ENCODE results near the gene RBM12. TPM values are rescaled to one million over a fixed set of nuclear protein-coding genes. Genes with fewer than 3 reads are reported as not detected.

RBM12 gene
- total RNA-seq, 1 donor from 2014 or later = 151 TPM

DNA sequence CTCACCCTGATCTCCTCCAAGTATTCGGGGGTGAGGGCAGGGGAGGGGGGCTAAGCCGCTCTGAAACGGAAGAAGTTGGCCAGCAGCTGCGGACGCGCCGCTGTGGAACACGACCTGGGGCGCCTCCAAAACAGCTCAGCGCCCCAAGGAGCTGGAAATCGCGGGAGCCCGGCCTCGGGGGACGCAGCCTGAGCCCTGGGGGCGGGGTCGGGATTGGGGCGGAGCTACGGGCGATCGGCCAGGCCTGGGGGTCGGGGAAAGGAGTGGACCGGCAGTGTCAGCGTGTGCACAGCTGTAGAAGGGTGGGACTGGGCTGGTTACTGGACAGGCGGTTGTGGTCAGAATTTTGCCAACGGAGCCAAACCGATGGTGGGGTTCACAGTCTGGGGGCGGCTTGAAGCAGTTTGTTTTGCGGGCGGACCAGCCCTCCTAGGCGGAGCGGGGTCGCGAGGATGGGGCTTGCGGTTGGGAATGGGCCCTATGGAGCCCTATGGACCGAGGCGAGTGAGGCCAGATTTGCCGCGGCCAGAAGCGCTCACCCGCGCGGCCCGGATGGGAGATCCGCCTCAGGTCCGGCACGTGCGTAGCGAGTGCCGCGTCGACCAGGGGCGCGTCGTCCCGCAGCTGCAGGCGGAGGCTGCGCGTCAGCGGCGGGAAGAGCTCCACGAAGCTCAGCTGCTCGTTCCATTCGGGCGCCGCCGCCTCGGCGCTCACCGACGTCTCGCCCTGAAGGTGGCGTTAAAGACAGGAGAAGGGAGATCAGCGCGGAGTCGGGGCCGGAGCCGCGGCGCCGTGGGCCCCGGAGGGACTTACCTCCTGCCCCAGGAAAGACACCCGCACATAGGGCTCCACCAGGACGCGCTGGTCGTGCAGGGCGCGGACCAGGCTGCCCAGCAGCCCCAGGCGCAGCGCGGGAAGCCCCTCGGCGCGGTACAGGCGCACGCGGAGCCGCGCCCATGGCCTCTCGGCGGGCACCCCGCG is 63.4 kb downstream of the RBM12 start:
- intact Hi-C loops (cut with micrococcal nuclease) = loop anchor here (1.0 to 10.0 kb wide), 6 partner anchors 18 to 284 kb away; partner anchors contain the start of genes CPNE1, ERGIC3, NFS1 and RBM12
- peaks cover 9% of the 10 kb centered on the region for H3K4me1 Mint-ChIP-seq
- peaks cover 61% of the 10 kb centered on the region for H3K27me3 Mint-ChIP-seq

DNA sequence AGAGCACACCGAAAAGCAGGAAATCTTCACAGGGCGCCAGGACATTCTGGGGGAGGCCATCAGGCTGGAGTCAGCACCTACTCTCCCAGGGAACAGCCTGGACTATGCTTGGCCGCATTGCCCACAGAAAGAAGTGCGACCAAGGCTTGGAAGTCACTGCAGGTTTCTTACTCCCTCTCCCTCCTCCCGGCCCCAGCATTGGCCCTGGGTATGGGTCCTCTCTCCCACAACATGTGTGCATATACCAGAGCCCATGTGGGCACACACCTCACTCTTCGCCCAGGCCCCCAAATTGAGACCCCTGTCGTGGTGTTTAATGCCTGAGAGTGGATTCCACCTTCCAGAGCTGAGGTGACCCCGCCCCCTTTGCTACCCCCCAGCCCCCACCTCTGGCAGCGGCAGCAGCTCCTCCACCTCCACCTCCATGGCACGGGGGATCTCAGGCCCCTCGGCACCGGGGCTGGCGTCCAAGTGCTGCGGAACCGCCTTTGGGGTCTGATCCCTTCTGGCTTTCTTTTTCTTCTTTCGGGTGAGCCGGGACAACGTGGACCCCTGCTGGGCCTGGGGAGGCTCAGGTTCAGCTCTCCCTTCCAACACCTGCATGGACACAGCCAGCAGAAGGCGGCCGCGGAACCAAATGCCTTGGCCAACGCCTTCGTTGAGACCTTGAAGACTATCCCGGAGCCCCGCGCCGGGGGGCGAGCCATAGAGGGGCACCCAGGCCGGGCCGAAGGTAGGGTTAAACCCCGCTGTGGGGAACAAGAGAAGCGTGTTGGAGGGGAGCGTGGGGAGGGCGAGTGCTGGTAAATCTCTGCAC is 64.3 kb downstream of the RBM12 start:
- DNase-seq = no peak
- Mint-ChIP-seq H3K9me3 (no peaks in the 10 kb centered on the region), H3K4me3 (peak overlapping the region; percentile 81), H3K4me1 (peaks cover 9% of the 10 kb centered on the region), H3K27me3 (peaks cover 61% of the 10 kb centered on the region), H3K27ac (no peak overlapping the region), H3K36me3 (ENCODE audit: low read depth) (peaks cover 2% of the 10 kb centered on the region)
- intact Hi-C loops (cut with micrococcal nuclease) = loop anchor here (2.0 to 10.0 kb wide), 3 partner anchors 62 to 284 kb away; partner anchors contain the start of genes CPNE1, NFS1, RBM12 and ROMO1

More for the DNA sequence above, 63.4 kb downstream of the RBM12 start:
- DNase-seq = peak; percentile 95
- Mint-ChIP-seq H3K9me3 (no peaks in the 10 kb centered on the region), H3K36me3 (ENCODE audit: low read depth) (peaks cover 2% of the 10 kb centered on the region), H3K27ac (peak overlapping the region; percentile 63), H3K4me3 (peak overlapping the region; percentile 81)

DNA sequence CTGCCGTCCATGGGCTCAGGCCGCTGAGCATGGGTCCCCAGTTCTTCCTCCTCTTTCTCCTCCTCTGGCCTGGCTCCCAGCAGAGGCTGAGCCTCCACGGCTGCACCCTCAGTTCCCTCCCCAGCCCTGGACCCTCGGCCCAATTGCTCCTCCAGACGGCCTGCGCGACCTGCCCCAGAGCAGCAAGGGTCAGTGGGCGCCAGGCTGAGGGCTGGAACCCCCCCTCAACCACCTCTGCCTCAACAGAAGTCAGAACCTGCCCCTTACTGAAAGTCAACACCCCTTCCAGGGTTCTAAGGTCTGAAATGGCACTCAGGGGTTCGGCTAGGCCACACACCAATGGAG is 65.0 kb downstream of the RBM12 start:
- H3K36me3 Mint-ChIP-seq (ENCODE audit: low read depth) = peaks cover 2% of the 10 kb centered on the region
- no peak for DNase-seq
- peaks cover 57% of the 10 kb centered on the region for H3K27me3 Mint-ChIP-seq
- H3K9me3 Mint-ChIP-seq = no peaks in the 10 kb centered on the region
- no peak overlapping the region for H3K27ac Mint-ChIP-seq
- H3K4me3 Mint-ChIP-seq = no peak overlapping the region
- H3K4me1 Mint-ChIP-seq = peaks cover 9% of the 10 kb centered on the region
- intact Hi-C loops (cut with micrococcal nuclease) = loop anchor here (2.0 to 10.0 kb wide), 3 partner anchors 63 to 285 kb away; partner anchors contain the start of genes CPNE1, NFS1, RBM12 and ROMO1

Other genes with a start within 250 kb of the RBM12 start
- not detected in 2 replicates for gene GDF5, start 226.7 kb downstream of the RBM12 start, total RNA-seq
- gene CEP250, start 209.3 kb downstream of the RBM12 start, total RNA-seq = 46.8 and 48.8 TPM in 2 replicates
- not detected in 2 replicates for gene C20orf173, start 135.2 kb downstream of the RBM12 start, total RNA-seq
- 123 and 136 TPM in 2 replicates for gene ERGIC3, start 122.8 kb downstream of the RBM12 start, total RNA-seq
- gene SPAG4, start 49.1 kb downstream of the RBM12 start, total RNA-seq = 3.5 and 5.2 TPM in 2 replicates
- 317 and 318 TPM in 2 replicates for gene CPNE1, start within 50 bp of the RBM12 start, total RNA-seq
- 41.3 and 42.8 TPM in 2 replicates for gene NFS1, start 34.5 kb upstream of the RBM12 start, total RNA-seq
- 82.3 and 94.9 TPM in 2 replicates for gene ROMO1, start 34.5 kb upstream of the RBM12 start, total RNA-seq
- 352 and 354 TPM in 2 replicates for gene RBM39, start 77.4 kb upstream of the RBM12 start, total RNA-seq
- 53.8 and 62.9 TPM in 2 replicates for gene PHF20, start 107.1 kb upstream of the RBM12 start, total RNA-seq